ENCODE results near the gene STK38.

The STK38 gene

GRCh38 chr6:36563928-36564284 is 16.6 kb upstream of the STK38 start:
- DNase-seq (ENCODE audit: low read depth) = no peak

- DNase-seq (ENCODE audit: low read depth) = no peak
Measured at GRCh38 chr6:36563237-36563927, 16.1 kb upstream of the STK38 start.

- DNase-seq (ENCODE audit: low read depth) = no peak
Measured at GRCh38 chr6:36560822-36561221, 13.5 kb upstream of the STK38 start.

GRCh38 chr6:36559011-36559793 is 11.9 kb upstream of the STK38 start:
- no peak for DNase-seq (ENCODE audit: low read depth)

- no peak for DNase-seq (ENCODE audit: low read depth)
Measured at GRCh38 chr6:36556281-36556680, 9.0 kb upstream of the STK38 start.

- DNase-seq (ENCODE audit: low read depth) = no peak
Measured at GRCh38 chr6:36555750-36556252, 8.5 kb upstream of the STK38 start.

- no peak for DNase-seq (ENCODE audit: low read depth)
Measured at GRCh38 chr6:36550473-36551000, 3.3 kb upstream of the STK38 start.

- DNase-seq (ENCODE audit: low read depth) = no peak
Measured at GRCh38 chr6:36548401-36548743, 1.1 kb upstream of the STK38 start.

- no peak for DNase-seq (ENCODE audit: low read depth)
Measured at GRCh38 chr6:36547646-36548400, 544 bp upstream of the STK38 start.

GRCh38 chr6:36546308-36546919 is 865 bp downstream of the STK38 start:
- DNase-seq (ENCODE audit: low read depth) = no peak

- no peak for DNase-seq (ENCODE audit: low read depth)
Measured at GRCh38 chr6:36545767-36546307, 1.4 kb downstream of the STK38 start.

GRCh38 chr6:36544228-36544627 is 3.1 kb downstream of the STK38 start:
- DNase-seq (ENCODE audit: low read depth) = no peak

GRCh38 chr6:36542041-36542440 is 5.2 kb downstream of the STK38 start:
- no peak for DNase-seq (ENCODE audit: low read depth)

- no peak for DNase-seq (ENCODE audit: low read depth)
Measured at GRCh38 chr6:36539814-36540568, 7.3 kb downstream of the STK38 start.

- no peak for DNase-seq (ENCODE audit: low read depth)
Measured at GRCh38 chr6:36536873-36537547, 10.3 kb downstream of the STK38 start.

- no peak for DNase-seq (ENCODE audit: low read depth)
Measured at GRCh38 chr6:36533321-36533720, 14.0 kb downstream of the STK38 start.

GRCh38 chr6:36526066-36526465 is 21.2 kb downstream of the STK38 start:
- no peak for DNase-seq (ENCODE audit: low read depth)

- no peak for DNase-seq (ENCODE audit: low read depth)
Measured at GRCh38 chr6:36525346-36525745, 21.9 kb downstream of the STK38 start.

- no peak for DNase-seq (ENCODE audit: low read depth)
Measured at GRCh38 chr6:36524871-36525270, 22.4 kb downstream of the STK38 start.

GRCh38 chr6:36523936-36524499 is 23.3 kb downstream of the STK38 start:
- DNase-seq (ENCODE audit: low read depth) = no peak
